ENCODE data around the gene LSM12.
"Not testable (repeated sequence)": the region's sequence is repeated elsewhere in the genome, so short reads cannot be mapped to it uniquely, and the experiment has no call there.

Gene LSM12

DNA sequence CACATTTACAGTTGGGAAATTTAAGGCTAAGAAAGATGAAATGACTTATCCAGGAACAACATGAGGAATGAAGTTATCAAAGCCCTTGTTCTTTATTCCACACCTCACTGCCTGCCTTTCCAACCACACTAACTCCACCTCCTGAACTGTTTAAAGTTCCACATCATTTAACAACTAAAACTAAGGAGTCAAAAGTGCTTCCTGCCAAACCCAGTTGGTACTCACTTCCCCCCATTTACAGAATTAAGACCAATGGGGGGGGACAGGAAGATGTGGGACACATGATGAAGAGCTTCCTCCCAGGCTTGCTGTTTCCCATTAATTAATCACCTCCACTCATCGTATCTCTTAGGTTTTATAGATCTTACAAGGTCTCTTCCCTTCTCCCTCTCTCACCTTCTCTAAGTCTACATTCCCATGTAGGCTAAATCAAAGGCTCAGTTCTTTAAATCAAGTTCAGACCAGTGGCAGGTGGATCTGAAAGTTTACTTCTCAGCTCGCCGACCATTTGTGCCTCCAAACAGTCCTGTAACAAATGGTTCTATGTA is 32.5 kb downstream of the LSM12 start:
- TF ChIP-seq CTCF (IDR thresholded peaks at IDR 0.05; ENCODE audit: low read depth, low read length) = no peak
- no peak for DNase-seq (ENCODE audit: extremely low read depth, low read depth)

- DNase-seq (ENCODE audit: extremely low read depth, low read depth) = no peak
- no peak for TF ChIP-seq CTCF (IDR thresholded peaks at IDR 0.05; ENCODE audit: low read depth, low read length)
These were observed 36.0 kb downstream of the LSM12 start for GRCh38 chr17:44030482-44030881.

DNA sequence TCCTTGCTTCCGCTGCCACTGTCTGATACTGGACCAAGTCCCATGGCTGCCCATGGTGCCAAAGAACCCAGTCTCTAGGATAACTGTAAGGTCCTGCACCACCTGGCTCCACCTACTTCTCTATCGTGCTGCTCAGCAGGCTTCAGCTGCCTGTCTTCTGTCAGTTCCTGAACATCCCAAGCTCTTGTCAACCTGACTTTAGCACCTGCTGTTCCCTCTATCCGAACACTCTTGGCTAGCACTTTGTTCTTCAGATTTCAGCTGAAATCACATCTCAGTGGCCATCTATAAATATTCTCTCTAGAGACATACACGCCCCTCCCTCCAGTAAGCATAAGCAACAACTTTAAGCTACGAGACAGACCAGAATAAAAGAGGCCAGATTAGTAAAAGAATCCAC is 36.7 kb downstream of the LSM12 start:
- no peak for TF ChIP-seq CTCF (IDR thresholded peaks at IDR 0.05; ENCODE audit: low read depth, low read length)
- DNase-seq (ENCODE audit: extremely low read depth, low read depth) = no peak

DNA sequence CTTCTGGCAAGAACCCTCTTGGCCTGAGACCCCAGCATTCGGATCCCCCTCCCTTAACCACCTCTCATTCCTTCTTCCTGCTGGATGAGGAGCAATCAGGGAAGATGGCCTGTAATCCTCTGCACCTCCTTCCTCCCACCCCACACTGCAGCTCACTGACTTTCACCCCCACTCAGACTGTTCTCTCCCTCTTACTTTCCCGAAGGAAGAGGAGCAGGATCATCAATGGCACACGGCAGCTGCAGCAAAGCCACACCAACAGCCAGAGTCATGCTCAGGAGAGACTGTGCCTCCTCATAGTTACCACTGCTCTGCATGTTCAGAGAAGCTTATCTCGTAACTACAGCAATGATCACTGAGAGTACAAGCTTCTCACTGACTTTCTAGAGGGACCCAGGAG is 41.6 kb downstream of the LSM12 start:
- TF ChIP-seq CTCF (IDR thresholded peaks at IDR 0.05; ENCODE audit: low read depth, low read length) = no peak
- DNase-seq (ENCODE audit: extremely low read depth, low read depth) = no peak

DNA sequence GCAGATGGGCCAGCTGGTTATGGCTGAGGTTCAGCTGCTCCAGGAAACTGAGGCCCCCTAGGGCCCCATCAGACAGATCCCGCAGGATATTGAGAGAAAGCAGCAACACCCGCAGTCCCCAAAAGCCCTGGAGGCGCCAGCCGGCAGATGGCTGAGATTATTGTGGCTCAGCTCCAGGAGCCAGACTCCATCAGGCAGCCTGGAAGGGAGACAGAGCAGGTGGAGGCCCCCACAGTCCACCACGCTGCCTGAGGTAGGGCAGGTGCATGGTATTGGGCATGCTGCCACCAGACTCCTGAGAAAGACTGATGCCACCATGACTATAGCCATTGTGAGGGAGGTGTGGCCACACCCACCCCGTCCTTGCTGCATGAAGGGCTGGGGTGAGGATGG is 42.2 kb downstream of the LSM12 start:
- DNase-seq (ENCODE audit: extremely low read depth, low read depth) = no peak
- TF ChIP-seq CTCF (IDR thresholded peaks at IDR 0.05; ENCODE audit: low read depth, low read length) = no peak

DNA sequence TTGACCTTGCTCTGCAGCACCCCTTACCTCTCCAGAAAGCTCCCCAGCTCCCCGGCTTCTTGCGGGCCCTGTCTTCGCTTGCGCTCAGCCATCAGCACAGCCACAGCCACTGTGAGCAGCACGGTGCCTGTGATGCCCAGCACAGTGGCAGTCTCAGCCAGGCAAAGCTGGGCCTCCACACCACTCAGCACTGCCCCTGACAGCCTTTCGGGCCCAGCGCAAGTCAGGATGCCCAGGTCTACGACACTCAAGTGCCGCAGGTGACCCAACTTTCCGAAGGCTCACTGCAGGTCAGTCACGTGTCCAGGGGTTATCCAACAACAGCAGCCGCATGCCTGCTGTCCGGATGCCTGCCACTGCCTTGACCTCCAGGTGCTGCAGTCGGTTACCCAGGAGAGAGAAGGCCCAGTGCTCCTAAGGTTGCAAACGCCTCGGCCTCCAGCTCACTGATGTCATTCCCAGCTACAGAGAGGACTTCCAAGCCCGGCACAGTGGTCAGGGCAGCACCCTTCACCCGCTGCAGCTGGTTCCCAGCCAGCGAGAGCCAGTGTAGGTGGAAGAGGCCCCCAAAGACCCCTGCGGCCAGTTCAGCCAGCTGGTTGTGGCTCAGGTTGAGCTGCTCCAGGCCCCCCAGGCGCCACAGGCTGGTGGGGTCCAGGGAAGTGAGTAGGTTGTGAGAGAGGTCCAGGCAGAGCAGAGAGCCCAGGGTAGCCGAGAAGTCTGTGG is 42.8 kb downstream of the LSM12 start:
- TF ChIP-seq CTCF (IDR thresholded peaks at IDR 0.05; ENCODE audit: low read depth, low read length) = no peak
- DNase-seq (ENCODE audit: extremely low read depth, low read depth) = no peak

DNA sequence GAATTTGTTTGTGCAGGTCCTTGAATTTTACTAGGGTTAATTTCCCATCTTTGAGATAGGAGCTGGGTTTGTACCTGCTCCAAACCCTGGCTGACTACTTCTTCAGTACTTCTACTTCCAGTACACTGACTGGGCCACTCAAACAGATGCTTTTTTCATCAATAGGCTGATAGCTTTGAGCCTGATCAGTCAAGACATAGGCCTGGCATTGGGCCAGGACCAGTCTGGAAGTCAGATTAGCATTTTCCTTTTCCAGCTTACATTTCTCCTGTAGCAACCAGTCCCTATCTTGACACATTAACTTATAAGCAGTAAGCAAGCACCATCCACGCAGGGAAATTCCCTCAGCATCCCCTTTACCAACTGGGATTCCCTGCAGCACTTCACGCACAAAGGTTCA is 44.2 kb downstream of the LSM12 start:
- DNase-seq (ENCODE audit: extremely low read depth, low read depth) = no peak
- TF ChIP-seq CTCF (IDR thresholded peaks at IDR 0.05; ENCODE audit: low read depth, low read length) = no peak

DNA sequence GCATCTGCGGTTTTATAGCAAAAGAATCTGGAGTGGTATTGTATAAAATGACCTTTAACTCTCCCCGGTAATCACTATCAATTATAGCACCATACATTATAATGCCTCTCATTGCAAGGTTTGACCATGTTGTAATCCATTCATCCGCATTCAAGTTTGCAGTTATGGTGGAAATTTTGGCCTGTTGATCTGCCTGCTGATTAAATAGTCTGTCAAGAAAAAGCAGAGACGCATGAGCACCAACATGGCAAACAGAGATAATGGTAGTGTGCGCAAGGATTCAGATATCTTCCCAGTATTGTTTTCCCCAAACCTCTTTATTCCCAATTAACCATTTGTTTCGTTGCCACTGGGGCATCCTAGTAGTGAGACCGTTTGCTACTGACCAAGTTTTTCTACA is 45.2 kb downstream of the LSM12 start:
- not testable (repeated sequence) for DNase-seq (ENCODE audit: extremely low read depth, low read depth)

All from AG09319 (cell line).